ENCODE data around the gene IL1R1.
A peak's percentile ranks its signal among the peaks of the same experiment; 100 is the strongest.

IL1R1 gene

DNA sequence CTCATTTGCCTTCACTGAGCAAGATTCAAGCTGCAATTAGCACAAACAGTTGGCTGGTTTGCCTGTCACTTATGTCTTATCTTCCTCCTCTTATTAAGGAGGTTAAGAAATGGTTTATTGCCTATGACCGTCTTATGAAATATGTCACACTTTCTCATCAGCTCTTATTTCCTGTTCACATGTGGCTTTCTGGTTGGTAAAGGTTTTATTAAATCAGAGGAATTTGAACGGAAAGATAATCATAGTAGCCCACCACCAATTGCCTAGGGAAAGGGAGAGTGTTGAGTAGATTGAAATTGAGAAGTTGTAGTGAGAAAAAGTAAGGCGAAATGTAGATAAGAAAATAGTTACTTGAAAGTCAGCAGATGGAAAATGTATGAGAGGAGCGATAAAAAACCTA lies 4.2 kb upstream of the IL1R1 start:
- DNase-seq: no peak

- no peak for DNase-seq
Measured at GRCh38 chr2:102139851-102140250, 2.7 kb upstream of the IL1R1 start.

DNA sequence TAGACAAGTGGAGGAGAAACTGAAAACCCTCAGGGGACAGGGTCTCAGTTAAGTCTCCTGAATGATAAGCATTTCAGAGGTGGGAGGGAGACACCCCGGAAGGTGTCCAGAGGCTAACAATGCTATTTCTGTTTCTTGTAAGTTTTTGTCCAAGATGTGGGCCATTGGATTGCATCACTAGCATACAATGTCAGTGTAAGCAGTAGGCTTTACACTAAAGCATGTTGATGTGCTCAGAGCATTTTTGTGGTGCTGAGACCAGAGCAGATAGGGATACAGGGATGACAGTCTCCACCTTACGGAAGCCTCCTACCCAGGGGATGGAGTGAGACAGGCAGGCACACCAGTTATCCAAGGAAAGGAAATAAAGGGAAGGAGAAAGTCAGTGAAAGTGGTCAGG lies 2.2 kb upstream of the IL1R1 start:
- DNase-seq: no peak

DNA sequence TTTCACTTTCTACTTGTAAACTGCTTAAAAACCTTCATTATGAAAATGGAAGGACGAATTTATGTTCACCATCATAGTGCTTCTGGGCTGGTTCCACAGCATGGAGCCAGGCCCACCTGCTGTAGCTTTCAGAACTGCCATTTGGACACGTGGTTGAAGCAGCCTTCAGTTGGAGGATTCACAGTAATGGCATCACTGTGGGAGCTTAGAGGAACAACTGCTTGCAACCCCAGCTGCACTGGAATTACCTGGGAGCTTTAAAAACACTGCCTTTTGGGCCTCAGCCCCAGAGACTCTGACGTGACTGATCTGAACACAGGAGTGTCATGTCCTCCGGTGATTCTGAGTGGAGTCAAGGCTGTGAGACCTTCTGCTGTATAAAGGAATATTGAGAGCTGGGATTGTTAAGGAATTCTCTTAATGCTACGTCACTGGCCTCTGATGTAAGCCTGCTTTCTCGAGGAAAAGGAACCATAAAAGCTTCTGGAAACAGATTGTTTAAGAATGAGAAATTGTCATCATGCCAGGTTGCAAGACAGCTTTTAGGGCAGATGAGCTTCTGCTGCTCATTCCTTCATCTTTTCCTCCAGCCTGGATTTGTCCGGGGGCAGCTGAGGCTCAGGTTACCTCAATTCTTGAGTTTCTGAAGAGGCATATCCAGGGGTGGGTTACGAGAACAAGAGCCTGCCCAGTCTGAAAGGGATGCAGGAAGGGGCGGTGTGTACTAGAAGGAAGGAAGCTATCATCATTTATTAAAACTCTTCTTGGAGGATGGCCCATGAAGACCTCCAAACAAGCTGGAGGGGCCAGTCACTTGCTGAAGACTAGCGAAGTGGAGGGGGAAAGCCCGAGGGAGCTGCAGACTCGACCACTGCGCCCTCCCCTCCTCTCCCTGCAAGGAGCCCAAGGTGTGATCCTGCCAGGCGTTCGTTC lies 1.3 kb upstream of the IL1R1 start:
- DNase-seq: peak; percentile 58

- DNase-seq: peak; percentile 77
Measured at GRCh38 chr2:102142829-102143449, 393 bp downstream of the IL1R1 start.

DNA sequence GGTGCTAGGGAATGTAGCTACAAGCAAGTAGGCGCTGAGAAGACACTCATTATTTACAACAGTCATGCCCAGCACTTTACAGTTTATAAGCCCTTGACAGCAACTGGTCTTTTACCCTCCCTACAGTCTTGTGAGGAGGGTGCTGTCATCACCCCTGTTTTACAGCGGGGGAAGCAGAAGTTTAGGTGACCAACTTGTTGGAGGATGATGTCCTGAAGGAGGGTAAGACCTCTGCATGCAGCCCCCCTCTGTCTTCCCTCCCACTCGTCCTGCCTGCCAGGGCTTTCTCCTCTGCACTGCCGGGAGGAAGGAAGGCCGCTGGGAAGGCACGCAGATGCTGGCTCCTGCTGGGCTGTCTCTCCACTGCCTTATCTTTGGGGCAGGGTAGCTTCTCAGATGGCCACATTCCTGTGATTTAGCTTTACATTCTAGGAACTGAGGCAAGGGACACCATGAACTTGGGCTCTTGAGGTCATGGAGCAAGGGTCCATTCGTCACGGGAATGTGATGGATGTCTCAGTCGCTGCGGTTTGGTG lies 972 bp downstream of the IL1R1 start:
- DNase-seq: peak; percentile 51

GRCh38 chr2:102144128-102144527 lies 1.6 kb downstream of the IL1R1 start:
- no peak for DNase-seq

- no peak for DNase-seq
Measured at GRCh38 chr2:102145107-102145506, 2.6 kb downstream of the IL1R1 start.

- no peak for DNase-seq
Measured at GRCh38 chr2:102145934-102146333, 3.4 kb downstream of the IL1R1 start.

DNA sequence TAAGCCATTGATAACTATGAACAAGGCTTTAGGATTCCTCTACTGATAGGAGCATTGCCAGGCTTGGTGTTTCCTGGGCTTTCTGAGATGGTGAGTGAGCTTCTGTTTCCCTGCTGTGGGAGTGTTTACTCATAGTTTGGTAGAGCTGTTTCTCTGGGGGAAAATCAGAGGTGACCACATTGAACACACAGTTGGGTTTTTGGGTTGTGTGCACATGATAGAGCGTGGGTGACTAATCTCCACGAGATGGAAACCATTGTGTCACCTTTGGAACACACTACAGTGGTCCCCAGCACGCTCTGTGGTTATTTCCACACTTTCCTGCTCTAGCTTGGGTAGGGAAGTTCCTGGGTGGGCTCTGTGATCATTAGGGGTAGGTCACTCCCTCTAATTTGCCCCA lies 5.4 kb downstream of the IL1R1 start:
- DNase-seq: no peak

GRCh38 chr2:102149243-102149642 lies 6.7 kb downstream of the IL1R1 start:
- no peak for DNase-seq

- no peak for DNase-seq
Measured at GRCh38 chr2:102149644-102150455, 7.3 kb downstream of the IL1R1 start.

GRCh38 chr2:102154364-102154763 lies 11.8 kb downstream of the IL1R1 start:
- DNase-seq: no peak

- no peak for DNase-seq
Measured at GRCh38 chr2:102154946-102155702, 12.6 kb downstream of the IL1R1 start.

DNA sequence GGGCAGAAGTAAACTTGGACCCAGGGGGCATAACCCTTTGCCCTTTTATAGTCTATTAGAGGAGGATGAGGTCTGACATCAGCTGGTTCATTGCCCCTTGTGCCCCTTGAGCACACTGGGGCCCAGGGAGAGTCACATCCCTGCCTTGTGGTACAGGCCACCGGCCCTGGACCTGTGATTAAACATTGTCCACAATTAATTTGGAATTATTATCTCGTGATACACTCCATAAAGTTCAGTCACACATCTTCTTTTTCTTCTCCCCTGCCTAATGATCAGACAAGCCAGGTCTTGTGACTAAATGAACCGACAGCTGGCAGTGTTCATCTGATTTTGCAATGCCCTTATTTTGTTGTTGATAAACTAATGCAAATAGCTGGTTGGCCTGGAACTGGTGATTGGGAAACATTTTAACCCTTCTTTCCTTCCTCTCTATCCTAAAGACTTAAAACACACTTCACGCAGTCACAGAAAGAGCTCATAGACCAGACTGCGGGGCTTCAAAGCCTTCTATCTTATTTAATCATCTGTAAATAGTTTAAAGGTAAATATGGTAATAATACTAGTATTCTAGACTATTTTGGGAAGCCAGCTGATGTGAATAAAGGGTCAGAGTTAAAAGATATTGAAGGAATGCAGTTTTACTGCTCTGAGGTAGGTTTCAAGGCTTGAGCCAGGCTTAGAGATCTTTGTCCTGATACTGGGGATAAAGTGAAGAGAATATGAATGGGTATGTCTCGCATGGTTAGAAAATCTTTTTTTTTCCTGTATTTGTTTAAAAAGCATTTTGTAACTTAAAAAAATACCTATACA lies 13.4 kb downstream of the IL1R1 start:
- no peak for DNase-seq

- DNase-seq: no peak
Measured at GRCh38 chr2:102158011-102158755, 15.6 kb downstream of the IL1R1 start.

GRCh38 chr2:102159295-102159694 lies 16.7 kb downstream of the IL1R1 start:
- no peak for DNase-seq

DNA sequence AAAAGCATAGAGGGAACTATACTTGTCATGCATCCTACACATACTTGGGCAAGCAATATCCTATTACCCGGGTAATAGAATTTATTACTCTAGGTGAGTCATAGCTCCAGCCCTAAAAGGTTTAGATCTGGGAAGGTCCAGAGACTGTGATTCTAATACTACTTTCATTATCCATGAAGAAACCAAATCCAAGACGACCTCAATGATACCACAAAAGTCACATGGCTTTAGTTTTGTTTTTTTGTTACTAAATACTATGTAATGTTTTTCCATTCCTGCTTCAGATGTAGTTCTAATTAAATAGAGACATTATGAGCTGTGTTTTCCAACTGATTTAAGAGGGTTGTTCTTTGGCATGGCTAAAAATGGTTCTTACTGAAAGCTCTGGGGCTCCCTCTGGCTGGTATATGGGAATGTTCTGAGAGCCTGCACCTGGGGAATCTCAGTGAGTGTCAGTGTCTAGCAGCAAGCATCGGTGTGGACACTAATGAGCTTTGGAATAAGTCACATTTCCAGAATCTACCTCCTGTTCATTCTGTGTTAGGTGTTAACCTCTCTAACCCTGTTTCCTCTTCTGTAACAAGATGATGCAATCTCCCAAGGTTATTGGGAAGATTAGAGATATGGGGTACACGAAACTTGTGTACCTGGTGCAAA lies 23.8 kb downstream of the IL1R1 start:
- no peak for DNase-seq

DNA sequence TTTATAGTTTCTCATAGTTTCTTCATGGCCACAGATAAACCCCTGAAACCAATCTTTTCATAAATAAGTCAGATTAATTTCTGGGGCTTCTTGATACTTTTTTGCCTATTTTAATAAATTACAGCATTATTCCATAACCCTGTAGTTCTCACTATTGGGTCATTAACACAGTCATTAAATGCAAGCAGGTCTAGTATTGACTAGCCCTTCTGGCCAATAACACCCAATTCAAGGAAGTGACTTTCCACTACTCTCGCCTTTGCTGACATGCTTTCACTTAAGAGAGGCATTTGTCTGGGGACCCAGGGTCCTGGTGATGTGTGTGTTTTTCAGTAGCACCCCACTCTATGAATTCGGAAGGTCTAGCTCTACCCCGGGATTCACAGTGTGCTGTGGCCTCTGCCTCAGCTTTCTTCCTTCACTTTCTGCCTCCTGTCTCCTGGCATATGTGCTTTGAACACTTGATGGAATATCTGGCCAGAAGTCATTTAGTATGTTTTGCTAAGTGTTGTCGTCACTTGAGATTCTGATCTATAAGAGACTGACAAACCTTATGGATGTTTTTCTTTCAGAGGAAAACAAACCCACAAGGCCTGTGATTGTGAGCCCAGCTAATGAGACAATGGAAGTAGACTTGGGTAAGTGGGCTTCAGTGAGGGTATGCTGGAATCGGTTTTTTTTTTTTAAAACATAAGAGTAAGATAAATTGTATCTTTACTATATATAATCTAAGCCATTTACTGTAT lies 25.7 kb downstream of the IL1R1 start:
- no peak for DNase-seq

All from right kidney (tissue), 1 donor.